HCT116 (cell line): Measurements from ENCODE around the gene LGI2. TPM values are rescaled to one million over a fixed set of nuclear protein-coding genes. Genes with fewer than 3 reads are reported as not detected.

Experiments
- ATAC-seq: fragments of 200-7000 bp; cut with Tn5 transposase; 2 replicates; pipeline ENCODE4 v1.9.1; 2020; ENCODE audit warnings: mild to moderate bottlenecking, moderate library complexity
- BruUV-seq: library from RNA; stranded (reverse); fragments of 400-500 nt; replicated peaks from 2 replicates; lab custom pipeline; 2021; lab: Mats Ljungman, UMichigan
- CTCF ChIA-PET: fragments of 300-600 bp; sonication (Branson Sonifier 250); formaldehyde crosslinking; loops from one replicate; lab custom pipeline; 2021; ENCODE audit warnings: antibody characterized with exemption; lab: Charles Lee
- POLR2A ChIA-PET: fragments of 300-600, 350-600 bp; sonication (Branson Sonifier 250); formaldehyde crosslinking; loops from one replicate; lab custom pipeline; 2021; ENCODE audit warnings: antibody characterized with exemption; lab: Charles Lee
- RAD21 ChIA-PET, 2 experiments: fragments of 300-600 bp; sonication (Branson Sonifier 250); formaldehyde crosslinking; loops; one replicate each; lab custom pipeline; 2023; ENCODE audit warnings: low total read pairs in 2 of 2; ENCODE audit not compliant: uncharacterized antibody in 2 of 2, unreplicated experiment in 2 of 2, low non-redundant PET in 1 of 2; lab: Charles Lee
- DNase-seq: peaks from one replicate; pipeline ENCODE4 v3.0.0-alpha.2; 2010; ENCODE audit warnings: low read depth, low spot score
- H2AFZ ChIP-seq: fragments of 200-600 bp; shearing (Covaris generic), sonication (generic); 2 replicates; pipeline ENCODE4 v1.6.1; 2017; ENCODE audit warnings: low read depth, mixed run types, mixed read lengths, antibody characterized with exemption, low read length; ENCODE audit not compliant: poor library complexity, severe bottlenecking
- H3K27ac ChIP-seq: 2 replicates; pipeline ENCODE4 v1.5.1; 2012; ENCODE audit warnings: low read depth, low read length
- H3K27me3 ChIP-seq: fragments of 200-600 bp; sonication (generic); 2 replicates; pipeline ENCODE4 v1.6.1; 2016; ENCODE audit warnings: mixed run types, low read length, mixed read lengths; ENCODE audit not compliant: insufficient read depth
- H3K36me3 ChIP-seq, 2 experiments: fragments of 200-500 bp in 1 of 2; fragments of 200-600 bp in 1 of 2; sonication (Bioruptor generic) in 1 of 2; sonication (generic) in 1 of 2; 2 replicates each; pipeline versions ENCODE4 v1.5.1 to v1.6.1; 2014 to 2016; ENCODE audit warnings: low read length in 2 of 2, inconsistent platforms in 1 of 2, mixed read lengths in 1 of 2, mixed run types in 1 of 2; ENCODE audit not compliant: insufficient read depth in 2 of 2, control insufficient read depth in 1 of 2
- H3K4me1 ChIP-seq, 2 experiments: fragments of 200-600 bp in 1 of 2; sonication (generic) in 1 of 2; 2 replicates each; pipeline versions ENCODE4 v1.5.1 to v1.6.1; 2012 to 2017; ENCODE audit warnings: low read length in 2 of 2, inconsistent platforms in 1 of 2, mild to moderate bottlenecking in 1 of 2, mixed read lengths in 1 of 2, mixed run types in 1 of 2, moderate library complexity in 1 of 2; ENCODE audit not compliant: insufficient read depth in 2 of 2, control insufficient read depth in 1 of 2
- H3K4me2 ChIP-seq: fragments of 200-600 bp; sonication (generic); 2 replicates; pipeline ENCODE4 v1.6.1; 2017; ENCODE audit warnings: mixed run types, low read length, mixed read lengths
- H3K4me3 ChIP-seq, 2 experiments: fragments of 200-600 bp in 1 of 2; sonication (generic) in 1 of 2; replicated peaks in 1 of 2; 2 replicates each; pipeline ENCODE4 v1.5.1; 2011 to 2016; ENCODE audit warnings: low read length in 2 of 2, control low read depth in 1 of 2, low read depth in 1 of 2, mild to moderate bottlenecking in 1 of 2, mixed read lengths in 1 of 2, mixed run types in 1 of 2
- H3K79me2 ChIP-seq: fragments of 200-600 bp; sonication (generic); 2 replicates; pipeline ENCODE4 v1.6.1; 2017; ENCODE audit warnings: mild to moderate bottlenecking, mixed run types, low read length, moderate library complexity, mixed read lengths; ENCODE audit not compliant: insufficient read depth
- H3K9ac ChIP-seq: fragments of 200-600 bp; sonication (generic); 2 replicates; pipeline ENCODE4 v1.6.1; 2016; ENCODE audit warnings: low read length, mixed read lengths
- H3K9me2 ChIP-seq: fragments of 200-600 bp; sonication (generic), shearing (Covaris generic); 2 replicates; pipeline ENCODE4 v1.6.1; 2017; ENCODE audit warnings: mixed run types, mild to moderate bottlenecking, moderate library complexity; ENCODE audit not compliant: insufficient read depth
- H3K9me3 ChIP-seq, 2 experiments: fragments of 200-500 bp in 1 of 2; fragments of 200-600 bp in 1 of 2; sonication (Bioruptor generic) in 1 of 2; sonication (generic) in 1 of 2; 2 replicates each; pipeline ENCODE4 v1.6.1; 2014 to 2017; ENCODE audit warnings: low read length in 2 of 2, mixed read lengths in 2 of 2, inconsistent platforms in 1 of 2, low read depth in 1 of 2, mild to moderate bottlenecking in 1 of 2, mixed run types in 1 of 2, moderate library complexity in 1 of 2; ENCODE audit not compliant: control insufficient read depth in 1 of 2, insufficient read depth in 1 of 2
- H4K20me1 ChIP-seq: fragments of 200-600 bp; sonication (generic), shearing (Covaris generic); 2 replicates; pipeline ENCODE4 v1.6.1; 2017; ENCODE audit warnings: mixed run types, mild to moderate bottlenecking, moderate library complexity; ENCODE audit not compliant: insufficient read depth
- CBX3 ChIP-seq: IDR thresholded peaks from 2 replicates; pipeline ENCODE4 v1.6.1; 2012; ENCODE audit warnings: low read depth
- EGR1 ChIP-seq: IDR thresholded peaks from 2 replicates; pipeline ENCODE4 v1.6.1; 2012; ENCODE audit warnings: low read depth
- ELF1 ChIP-seq: IDR thresholded peaks from 2 replicates; pipeline ENCODE4 v1.6.1; 2012; ENCODE audit warnings: low read depth, borderline replicate concordance
- JUND ChIP-seq: IDR thresholded peaks from 2 replicates; pipeline ENCODE4 v1.6.1; 2012
- POLR2AphosphoS5 ChIP-seq: IDR thresholded peaks from 2 replicates; pipeline ENCODE4 v1.6.1; 2011; ENCODE audit warnings: mild to moderate bottlenecking, low read depth, low read length, moderate library complexity
- SP1 ChIP-seq: IDR thresholded peaks from 2 replicates; pipeline ENCODE4 v1.6.1; 2012; ENCODE audit warnings: low read depth
- SRF ChIP-seq: IDR thresholded peaks from 2 replicates; pipeline ENCODE4 v1.6.1; 2012; ENCODE audit warnings: low read depth
- TCF7L2 ChIP-seq: IDR thresholded peaks from 2 replicates; pipeline ENCODE4 v1.7.0; 2011; ENCODE audit warnings: borderline replicate concordance, inconsistent platforms; ENCODE audit not compliant: insufficient read depth, insufficient read length; ENCODE audit errors: extremely low read depth
- ZFX ChIP-seq: fragments of 450-650 bp; IDR thresholded peaks from 2 replicates; pipeline ENCODE4 v1.6.1; 2017
- intact Hi-C: fragments of 100-400 bp; cut with micrococcal nuclease; formaldehyde crosslinking; loops from 2 replicates; pipeline ENCODE4 v1.10.0; 2022
- total RNA-seq: library from RNA; stranded (reverse); gene quantifications from one replicate; pipeline ENCODE4 v1.2.1, GENCODE V29; 2021; ENCODE audit not compliant: unreplicated experiment
- TF ChIP-seq, protein P1 (sequence below): IDR thresholded peaks from 2 replicates; pipeline ENCODE4 v1.6.1; 2012
- TF ChIP-seq, protein P2 (sequence below): IDR thresholded peaks from 2 replicates; pipeline ENCODE4 v1.6.1; 2012; ENCODE audit warnings: low read depth
- TF ChIP-seq, protein P3 (sequence below), 3 experiments: fragments of 200-600 bp in 1 of 3; sonication (generic) in 1 of 3; IDR thresholded peaks in 2 of 3; conservative IDR thresholded peaks in 1 of 3; 2 replicates each; pipeline ENCODE4 v1.5.1; 2012 to 2017; ENCODE audit warnings: low read depth in 2 of 3, low read length in 2 of 3, antibody characterized with exemption in 1 of 3, borderline replicate concordance in 1 of 3, control low read depth in 1 of 3, mild to moderate bottlenecking in 1 of 3, mixed read lengths in 1 of 3, mixed run types in 1 of 3, moderate library complexity in 1 of 3; ENCODE audit not compliant: insufficient read depth in 1 of 3

The LGI2 gene
- total RNA-seq, 1 experiment from 2014 or later: not detected

DNA sequence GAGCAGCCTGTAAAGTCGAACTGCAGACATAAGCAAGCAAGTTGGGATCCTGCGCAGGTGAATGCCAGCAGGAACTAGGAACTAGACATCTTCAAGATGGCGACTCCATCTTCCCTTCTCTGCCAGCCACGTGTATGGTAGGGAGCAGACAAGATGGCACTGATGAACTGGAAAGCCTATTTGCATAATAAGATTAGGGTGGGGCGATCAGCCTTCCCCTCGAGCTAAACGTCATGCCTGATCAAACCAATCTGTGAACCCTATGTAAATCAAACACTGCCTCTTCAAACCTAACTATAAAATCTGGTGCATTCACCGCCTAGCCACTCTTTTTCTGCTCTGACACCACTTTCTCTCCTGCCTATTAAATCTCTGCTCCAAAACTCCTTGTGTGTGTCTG is 28.1 kb upstream of the LGI2 start:
- no TSS peak for BruUV-seq
- Histone ChIP-seq H2AFZ (no peak overlapping the region), H3K27ac (no peak overlapping the region), H3K9me3 (no peaks in the 10 kb centered on the region), H3K36me3 (no peaks in the 10 kb centered on the region), H4K20me1 (no peaks in the 10 kb centered on the region), H3K4me2 (no peak overlapping the region), H3K27me3 (0 out of 2 replicates have a peak, but pooled peaks cover 9% of the 10 kb centered on the region), H3K4me1 (no peaks in the 10 kb centered on the region), H3K79me2 (no peaks in the 10 kb centered on the region), H3K4me3 (no peak overlapping the region), H3K9ac (no peak overlapping the region), H3K9me2 (no peaks in the 10 kb centered on the region)
- RAD21 ChIA-PET: no interaction called here
- ATAC-seq (no peak), DNase-seq (no peak)
- CTCF ChIA-PET: no interaction called here
- intact Hi-C loops: no loop called here
- POLR2A ChIA-PET: no interaction called here
- no peak for TF ChIP-seq SP1
- TF ChIP-seq CBX3: no peak
- TF ChIP-seq ELF1: no peak
- no peak for TF ChIP-seq EGR1
- no peak for TF ChIP-seq SRF
- TF ChIP-seq, protein P1, sequence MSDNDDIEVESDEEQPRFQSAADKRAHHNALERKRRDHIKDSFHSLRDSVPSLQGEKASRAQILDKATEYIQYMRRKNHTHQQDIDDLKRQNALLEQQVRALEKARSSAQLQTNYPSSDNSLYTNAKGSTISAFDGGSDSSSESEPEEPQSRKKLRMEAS: no peak
- no peak for TF ChIP-seq POLR2AphosphoS5
- no peak for TF ChIP-seq ZFX
- TF ChIP-seq TCF7L2: no peak
- TF ChIP-seq JUND: no peak
- TF ChIP-seq, protein P2, sequence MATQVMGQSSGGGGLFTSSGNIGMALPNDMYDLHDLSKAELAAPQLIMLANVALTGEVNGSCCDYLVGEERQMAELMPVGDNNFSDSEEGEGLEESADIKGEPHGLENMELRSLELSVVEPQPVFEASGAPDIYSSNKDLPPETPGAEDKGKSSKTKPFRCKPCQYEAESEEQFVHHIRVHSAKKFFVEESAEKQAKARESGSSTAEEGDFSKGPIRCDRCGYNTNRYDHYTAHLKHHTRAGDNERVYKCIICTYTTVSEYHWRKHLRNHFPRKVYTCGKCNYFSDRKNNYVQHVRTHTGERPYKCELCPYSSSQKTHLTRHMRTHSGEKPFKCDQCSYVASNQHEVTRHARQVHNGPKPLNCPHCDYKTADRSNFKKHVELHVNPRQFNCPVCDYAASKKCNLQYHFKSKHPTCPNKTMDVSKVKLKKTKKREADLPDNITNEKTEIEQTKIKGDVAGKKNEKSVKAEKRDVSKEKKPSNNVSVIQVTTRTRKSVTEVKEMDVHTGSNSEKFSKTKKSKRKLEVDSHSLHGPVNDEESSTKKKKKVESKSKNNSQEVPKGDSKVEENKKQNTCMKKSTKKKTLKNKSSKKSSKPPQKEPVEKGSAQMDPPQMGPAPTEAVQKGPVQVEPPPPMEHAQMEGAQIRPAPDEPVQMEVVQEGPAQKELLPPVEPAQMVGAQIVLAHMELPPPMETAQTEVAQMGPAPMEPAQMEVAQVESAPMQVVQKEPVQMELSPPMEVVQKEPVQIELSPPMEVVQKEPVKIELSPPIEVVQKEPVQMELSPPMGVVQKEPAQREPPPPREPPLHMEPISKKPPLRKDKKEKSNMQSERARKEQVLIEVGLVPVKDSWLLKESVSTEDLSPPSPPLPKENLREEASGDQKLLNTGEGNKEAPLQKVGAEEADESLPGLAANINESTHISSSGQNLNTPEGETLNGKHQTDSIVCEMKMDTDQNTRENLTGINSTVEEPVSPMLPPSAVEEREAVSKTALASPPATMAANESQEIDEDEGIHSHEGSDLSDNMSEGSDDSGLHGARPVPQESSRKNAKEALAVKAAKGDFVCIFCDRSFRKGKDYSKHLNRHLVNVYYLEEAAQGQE: no peak
- TF ChIP-seq, protein P3, sequence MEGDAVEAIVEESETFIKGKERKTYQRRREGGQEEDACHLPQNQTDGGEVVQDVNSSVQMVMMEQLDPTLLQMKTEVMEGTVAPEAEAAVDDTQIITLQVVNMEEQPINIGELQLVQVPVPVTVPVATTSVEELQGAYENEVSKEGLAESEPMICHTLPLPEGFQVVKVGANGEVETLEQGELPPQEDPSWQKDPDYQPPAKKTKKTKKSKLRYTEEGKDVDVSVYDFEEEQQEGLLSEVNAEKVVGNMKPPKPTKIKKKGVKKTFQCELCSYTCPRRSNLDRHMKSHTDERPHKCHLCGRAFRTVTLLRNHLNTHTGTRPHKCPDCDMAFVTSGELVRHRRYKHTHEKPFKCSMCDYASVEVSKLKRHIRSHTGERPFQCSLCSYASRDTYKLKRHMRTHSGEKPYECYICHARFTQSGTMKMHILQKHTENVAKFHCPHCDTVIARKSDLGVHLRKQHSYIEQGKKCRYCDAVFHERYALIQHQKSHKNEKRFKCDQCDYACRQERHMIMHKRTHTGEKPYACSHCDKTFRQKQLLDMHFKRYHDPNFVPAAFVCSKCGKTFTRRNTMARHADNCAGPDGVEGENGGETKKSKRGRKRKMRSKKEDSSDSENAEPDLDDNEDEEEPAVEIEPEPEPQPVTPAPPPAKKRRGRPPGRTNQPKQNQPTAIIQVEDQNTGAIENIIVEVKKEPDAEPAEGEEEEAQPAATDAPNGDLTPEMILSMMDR (IDR thresholded peaks at IDR 0.05 in 2 of 3, conservative IDR thresholded peaks at IDR 0.05 in 1 of 3; ENCODE audit: borderline replicate concordance in 1 of 3, insufficient read depth in 1 of 3, low read depth in 2 of 3, low read length in 2 of 3): no peak
